NCI-H1694 treated with DMSO at 0.1 percent for 48 hours (cell line): ENCODE data around the gene SLC38A2.
"Not testable (repeated sequence)": the region's sequence is repeated elsewhere in the genome, so short reads cannot be mapped to it uniquely, and the experiment has no call there.

Experiments used
- DNase-seq: peaks from one replicate; lab custom pipeline; 2025; lab: John Stamatoyannopoulos, UW

Gene SLC38A2

DNA sequence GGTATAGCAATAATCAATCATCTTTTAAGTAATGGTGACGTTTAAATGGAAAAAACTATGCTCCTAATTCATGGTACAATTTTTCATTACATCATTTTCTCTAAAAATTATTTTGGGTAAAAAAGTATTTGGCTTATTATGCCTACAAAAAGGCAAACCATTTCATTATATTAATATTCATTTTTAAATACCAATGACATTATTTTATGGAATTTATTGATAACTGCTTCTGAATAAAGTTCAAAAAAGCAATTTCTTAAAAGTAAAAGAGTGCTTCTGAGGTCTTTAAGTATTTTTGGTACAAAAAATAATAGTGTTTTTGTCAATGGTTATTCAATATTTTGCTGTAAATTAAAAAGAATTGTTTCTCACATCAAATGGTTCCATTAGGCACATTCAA, 12.2 kb downstream of the SLC38A2 start:
- DNase-seq, result no peak

- DNase-seq, result no peak
Observed at GRCh38 chr12:46359667-46360280, 12.8 kb downstream of the SLC38A2 start.

DNA sequence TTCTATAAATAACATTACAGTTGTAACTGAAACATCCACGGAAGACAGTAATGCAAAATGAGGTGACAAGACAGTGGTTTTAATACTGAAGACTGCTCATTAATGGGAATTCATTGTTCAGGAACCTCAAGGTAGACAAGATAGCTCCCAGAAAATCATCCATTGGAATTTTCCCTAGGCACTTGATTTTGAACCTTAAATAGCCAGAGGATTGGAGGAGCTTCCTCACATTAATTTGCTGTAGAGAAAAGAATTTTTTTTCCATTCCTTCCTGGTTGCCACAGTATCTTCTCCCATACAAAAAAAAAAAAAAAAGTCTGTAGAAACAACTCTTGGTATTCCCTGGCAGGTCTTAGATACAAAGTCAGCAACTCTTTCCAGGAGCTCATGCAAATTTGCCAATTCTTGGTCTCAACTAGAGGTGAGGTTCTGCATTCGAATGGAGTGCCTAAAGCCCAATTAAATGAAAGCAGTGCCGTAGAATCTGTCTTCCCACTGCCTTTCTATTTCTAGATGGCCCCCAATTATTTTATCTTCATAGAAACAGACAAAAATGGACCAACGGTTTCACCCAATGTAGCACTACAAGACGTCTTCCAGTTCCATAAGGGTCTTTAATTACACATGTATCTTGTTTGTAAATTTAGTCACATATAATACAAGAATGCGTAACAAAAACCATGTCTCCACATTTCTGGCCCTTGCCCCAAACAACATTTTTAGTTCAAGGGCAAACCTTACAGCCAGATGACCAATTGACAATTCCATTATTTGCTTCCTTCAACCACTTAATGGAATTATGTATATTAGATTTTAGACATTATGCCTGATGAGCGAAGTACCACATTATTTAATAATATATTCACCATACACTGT, 13.5 kb downstream of the SLC38A2 start:
- no peak for DNase-seq

DNA sequence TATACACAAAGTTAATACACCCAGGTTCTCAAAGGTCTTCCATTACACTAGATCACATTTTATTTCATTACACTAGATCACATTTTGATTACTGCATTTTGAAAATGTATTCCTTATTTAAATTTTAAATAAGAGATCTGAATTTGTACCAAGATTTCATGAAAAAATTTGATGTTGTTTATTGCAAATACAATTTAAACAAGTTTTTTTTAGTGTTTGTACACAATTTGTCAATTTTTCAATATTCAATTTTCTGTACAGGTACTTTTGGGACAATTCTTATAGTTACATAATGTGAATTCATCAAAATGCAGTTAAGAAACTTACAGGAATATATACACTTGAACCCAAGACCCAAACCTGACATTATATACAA, 14.3 kb downstream of the SLC38A2 start:
- DNase-seq, result no peak

DNA sequence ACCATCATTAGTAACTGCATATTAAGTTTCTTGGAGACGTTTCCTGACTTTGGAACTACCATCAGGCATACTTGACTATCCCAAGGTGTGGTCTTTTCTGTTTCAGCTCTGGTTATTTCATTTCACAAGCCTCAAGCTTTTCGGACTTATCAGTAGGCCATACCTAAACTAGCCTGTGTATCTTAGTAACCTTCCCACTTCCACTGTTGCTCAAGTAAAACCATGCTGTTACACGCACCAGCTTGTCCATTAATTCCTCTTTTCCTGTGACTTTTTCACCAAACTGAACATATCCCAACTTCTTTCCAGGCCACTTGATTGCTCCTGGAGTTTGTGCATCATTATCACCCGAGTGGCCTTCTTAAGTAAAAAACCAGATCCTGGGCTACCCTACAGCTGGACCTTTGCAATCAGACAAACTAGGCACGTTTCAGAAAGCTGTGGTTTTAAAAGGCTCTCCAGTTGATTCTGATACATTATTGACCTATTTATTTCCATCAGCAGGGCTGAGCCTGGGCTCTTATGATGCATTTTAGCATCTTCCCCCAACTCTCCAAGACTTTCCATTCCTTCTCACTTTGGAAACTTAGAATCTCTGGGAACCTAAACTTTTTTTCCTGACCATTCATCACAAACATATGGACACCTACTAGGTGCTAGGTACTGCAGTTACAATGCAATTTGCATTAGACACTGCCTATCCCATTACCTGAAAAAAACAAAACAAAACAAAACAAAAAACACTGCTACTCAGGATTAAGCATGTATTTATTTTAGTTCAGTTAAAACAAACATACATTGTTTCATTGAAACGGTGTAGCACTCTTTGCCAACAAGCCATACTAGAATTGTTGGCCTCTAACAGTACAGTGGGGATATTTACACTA, 14.9 kb downstream of the SLC38A2 start:
- no peak for DNase-seq

DNA sequence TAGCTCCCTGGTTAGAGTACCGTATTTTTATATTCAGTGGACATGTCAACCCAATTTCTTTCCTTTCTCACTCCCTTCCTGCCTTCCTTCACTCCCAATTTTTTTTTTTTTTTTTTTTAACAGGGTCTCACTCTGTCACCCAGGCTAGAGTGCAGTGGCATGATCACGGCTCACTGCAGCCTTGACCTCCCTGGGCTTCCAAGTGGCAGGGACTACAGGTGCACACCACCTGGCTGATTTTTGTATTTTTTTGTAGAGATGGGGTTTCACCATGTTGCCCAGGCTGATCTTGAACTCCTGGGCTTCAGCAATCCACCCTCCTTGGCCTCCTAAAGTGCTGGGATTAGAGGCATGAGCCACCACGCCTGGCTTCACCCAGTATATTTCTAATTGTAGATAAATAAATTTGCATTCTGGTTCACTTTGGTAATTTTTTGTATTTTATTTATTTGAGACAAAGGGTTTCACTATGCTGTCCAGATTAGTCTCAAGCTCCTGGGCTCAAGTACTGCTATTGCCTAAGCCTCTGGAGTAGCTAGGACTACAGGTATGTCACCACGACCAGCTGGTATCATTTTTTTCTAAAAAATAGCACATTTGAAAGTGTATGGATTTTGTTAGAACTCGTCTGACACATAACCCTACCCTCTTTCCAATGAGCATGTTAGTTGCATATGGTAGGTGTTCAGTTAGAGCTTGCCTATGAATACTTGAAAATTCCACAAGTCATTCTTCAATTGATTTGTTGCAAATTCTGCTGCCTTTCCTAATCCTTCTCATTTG, 15.7 kb downstream of the SLC38A2 start:
- no peak for DNase-seq

- DNase-seq, result no peak
Observed at GRCh38 chr12:46354802-46355199, 17.8 kb downstream of the SLC38A2 start.

GRCh38 chr12:46354111-46354801, 18.3 kb downstream of the SLC38A2 start:
- DNase-seq, result no peak

DNA sequence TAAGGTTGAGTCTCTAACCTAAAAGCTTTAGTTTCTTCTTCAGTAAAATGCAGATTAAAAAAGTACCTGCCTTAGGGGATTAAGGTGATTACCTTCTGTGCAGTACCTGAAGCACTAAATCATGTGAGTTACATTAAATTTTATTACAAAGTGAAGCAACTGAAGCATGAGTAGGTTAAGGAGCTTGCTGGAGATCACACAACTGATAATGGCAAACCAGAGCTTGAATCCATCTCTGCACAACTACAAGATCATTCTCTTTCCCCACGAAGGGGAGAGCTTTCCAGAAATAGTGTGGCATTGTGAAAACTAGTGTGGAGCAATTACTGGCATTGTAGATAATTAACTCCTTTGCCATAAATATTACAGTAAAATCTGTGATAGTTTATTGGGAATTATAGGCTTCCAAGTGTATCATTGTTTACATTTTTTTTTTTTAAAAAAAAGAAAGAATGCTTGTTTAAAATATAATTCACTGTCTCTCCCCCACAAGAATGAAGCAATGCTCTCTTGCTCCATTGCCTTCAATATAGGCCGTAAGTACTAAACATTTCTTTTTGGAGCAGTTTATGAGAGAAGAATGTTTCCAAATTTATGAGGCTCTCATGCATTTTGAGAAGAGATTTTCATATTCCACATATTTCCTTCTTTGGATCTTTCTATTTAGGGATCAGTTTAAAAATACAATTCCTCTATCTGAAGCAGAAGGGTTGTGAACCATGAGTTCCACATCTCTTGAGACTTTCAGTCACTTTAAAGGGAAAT, 20.5 kb downstream of the SLC38A2 start:
- no peak for DNase-seq

- no peak for DNase-seq
Observed at GRCh38 chr12:46351138-46351537, 21.4 kb downstream of the SLC38A2 start.

GRCh38 chr12:46349253-46349652, 23.3 kb downstream of the SLC38A2 start:
- no peak for DNase-seq

DNA sequence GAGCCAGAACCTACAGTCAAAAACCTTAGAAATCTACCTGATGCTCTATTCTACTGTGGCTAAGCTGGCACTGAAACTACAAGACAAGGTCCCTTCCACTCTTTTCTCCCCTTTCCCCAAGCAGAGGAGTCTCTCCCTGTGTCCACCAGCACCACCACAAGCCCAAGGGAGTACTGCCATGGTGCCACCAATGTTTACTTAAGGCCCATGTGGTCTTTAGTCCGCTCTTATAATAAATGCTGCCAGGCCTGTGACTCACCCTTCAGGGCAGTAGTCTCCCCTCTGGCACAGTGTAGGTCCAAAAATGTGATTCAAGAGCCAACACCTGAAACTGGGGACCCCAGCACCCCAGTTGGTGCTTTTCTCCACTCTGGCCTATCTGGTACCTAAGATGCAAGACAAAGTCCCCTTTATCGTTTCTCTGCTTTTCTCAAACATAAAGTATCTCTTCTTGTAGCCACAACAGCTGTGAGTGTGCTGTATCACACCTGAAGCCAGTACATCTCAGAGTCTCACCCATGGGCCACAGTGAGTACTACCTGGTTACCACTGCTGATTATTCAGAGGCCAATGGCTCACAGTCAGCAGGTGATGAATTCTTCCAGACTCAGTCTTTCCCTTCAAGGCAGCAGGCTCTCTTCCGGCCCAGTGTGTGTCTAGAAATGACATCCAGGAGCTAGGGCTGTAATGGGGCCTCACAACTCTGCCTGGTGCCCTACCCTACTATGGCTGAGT, 29.3 kb downstream of the SLC38A2 start:
- DNase-seq, result no peak

GRCh38 chr12:46342562-46343033, 30.0 kb downstream of the SLC38A2 start:
- DNase-seq, result peak; percentile 1

- DNase-seq, result no peak
Observed at GRCh38 chr12:46339051-46339450, 33.5 kb downstream of the SLC38A2 start.

DNA sequence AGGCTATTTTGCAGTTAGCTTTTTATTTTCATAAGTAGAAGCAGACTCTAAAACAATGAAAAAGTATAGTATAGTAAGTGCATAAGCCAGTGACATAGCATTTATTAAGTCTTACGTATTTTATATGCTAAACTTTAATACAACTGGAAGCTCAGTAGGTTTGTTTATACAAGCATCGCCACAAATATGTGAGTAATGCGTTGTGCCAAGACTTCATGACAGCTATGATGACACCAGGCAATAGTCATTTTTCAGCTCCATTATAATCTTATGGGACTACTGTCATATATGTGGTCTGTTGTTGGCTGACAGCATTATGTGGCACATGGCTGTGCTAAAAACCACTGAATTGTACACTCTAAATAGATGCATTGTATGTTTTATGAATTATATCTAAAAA, 40.3 kb downstream of the SLC38A2 start:
- no peak for DNase-seq

DNA sequence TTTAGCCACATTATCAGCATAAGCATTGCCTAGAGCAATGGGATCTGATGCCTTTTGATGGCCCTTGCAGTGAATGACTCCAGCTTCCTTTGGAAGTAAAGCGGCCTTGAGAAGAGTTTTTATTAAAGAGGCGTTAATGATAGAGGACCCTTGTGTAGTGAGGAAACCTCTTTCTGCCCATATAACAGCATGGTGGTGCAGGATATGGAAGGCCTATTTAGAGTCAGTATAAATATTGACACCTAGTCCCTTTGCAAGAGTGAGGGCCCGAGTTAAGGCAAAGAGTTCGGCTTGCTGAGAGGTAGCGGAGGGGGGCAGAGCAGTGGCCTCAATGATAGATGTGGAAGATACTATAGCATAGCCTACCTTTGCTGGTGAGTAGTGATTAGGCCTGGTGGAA, 47.5 kb downstream of the SLC38A2 start:
- DNase-seq, result not testable (repeated sequence)

GRCh38 chr12:46320731-46321130, 51.8 kb downstream of the SLC38A2 start:
- no peak for DNase-seq

DNA sequence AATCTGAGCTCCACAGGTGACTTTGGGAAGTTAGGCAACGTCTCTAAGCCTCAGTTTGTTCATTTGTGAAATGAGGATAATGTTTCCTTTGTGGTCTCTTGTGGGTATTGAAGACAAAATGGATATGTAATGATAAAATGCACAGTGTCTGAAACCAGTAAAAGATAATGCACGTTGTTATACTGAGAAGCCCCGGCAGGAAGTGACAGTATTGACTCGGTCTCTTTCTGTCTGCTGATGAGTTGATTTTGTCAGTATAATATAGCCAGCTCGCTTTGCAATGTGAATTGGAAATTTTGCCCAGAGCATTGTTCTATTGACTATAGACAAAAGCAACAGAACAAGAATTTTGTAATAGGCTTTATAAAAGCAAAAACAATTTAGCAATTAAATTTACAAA, 54.5 kb downstream of the SLC38A2 start:
- no peak for DNase-seq
